Endothelial cell of umbilical vein (primary cell): ENCODE measurements around the gene PHLPP1. TPM values are rescaled to one million over a fixed set of nuclear protein-coding genes. Genes with fewer than 3 reads are reported as not detected.

Source experiments
- BruUV-seq: library from RNA; stranded (reverse); fragments of 400-500 nt; replicated peaks from 2 replicates; lab custom pipeline; 2021; lab: Mats Ljungman, UMichigan
- CTCF ChIA-PET: fragments of 300-600, 350-600 bp; sonication (Branson Sonifier 250); formaldehyde crosslinking; loops from one replicate; lab custom pipeline; 2021; ENCODE audit warnings: antibody characterized with exemption, inconsistent platforms; lab: Charles Lee
- POLR2A ChIA-PET: fragments of 300-600, 350-600 bp; sonication (Branson Sonifier 250); formaldehyde crosslinking; loops from one replicate; lab custom pipeline; 2021; ENCODE audit warnings: antibody characterized with exemption, inconsistent platforms; lab: Charles Lee
- DNase-seq: peaks from one replicate; pipeline ENCODE4 v3.0.0-alpha.2; 2011; ENCODE audit warnings: low read depth, low spot score
- FAIRE-seq: peaks from 2 replicates; lab custom pipeline; 2011; peaks lifted over from hg19 to GRCh38; lab: Jason Lieb, UNC
- H2AFZ ChIP-seq: 2 replicates; pipeline ENCODE4 v1.6.0; 2012; ENCODE audit warnings: low read depth, low read length, control low read depth, inconsistent platforms
- H3K27ac ChIP-seq: 2 replicates; pipeline ENCODE4 v1.5.1; 2011; ENCODE audit warnings: low read depth, mild to moderate bottlenecking, control low read depth, low read length, moderate library complexity; ENCODE audit not compliant: insufficient read depth
- H3K27me3 ChIP-seq, 2 experiments: 2 replicates each; pipeline versions ENCODE4 v1.6.0 to v1.6.1; 2011; ENCODE audit warnings: low read length in 2 of 2, mixed read lengths in 1 of 2; ENCODE audit not compliant: control insufficient read depth in 2 of 2, insufficient read depth in 2 of 2
- H3K36me3 ChIP-seq, 2 experiments: 2 replicates in 1 of 2; 3 replicates in 1 of 2; pipeline ENCODE4 v1.5.1; 2011; ENCODE audit warnings: low read length in 2 of 2, mild to moderate bottlenecking in 1 of 2, moderate library complexity in 1 of 2; ENCODE audit not compliant: control insufficient read depth in 2 of 2, insufficient read depth in 2 of 2; ENCODE audit errors: extremely low read depth in 1 of 2
- H3K4me1 ChIP-seq: 3 replicates; pipeline ENCODE4 v1.5.1; 2011; ENCODE audit warnings: mild to moderate bottlenecking, low read length; ENCODE audit not compliant: control insufficient read depth, insufficient read depth; ENCODE audit errors: extremely low read depth
- H3K4me2 ChIP-seq: 2 replicates; pipeline ENCODE4 v1.6.1; 2011; ENCODE audit warnings: low read length, control low read depth, mixed read lengths; ENCODE audit not compliant: insufficient read depth
- H3K4me3 ChIP-seq, 3 experiments: fragments of 200-600 bp in 1 of 3; sonication (generic), shearing (Covaris generic) in 1 of 3; replicated peaks in 1 of 3; 2 replicates each; pipeline ENCODE4 v1.5.1; 2011 to 2016; ENCODE audit warnings: control low read depth in 3 of 3, low read length in 3 of 3, mild to moderate bottlenecking in 2 of 3, inconsistent platforms in 1 of 3, low read depth in 1 of 3, moderate library complexity in 1 of 3; ENCODE audit not compliant: insufficient read depth in 1 of 3
- H3K79me2 ChIP-seq: 2 replicates; pipeline ENCODE4 v1.6.0; 2012; ENCODE audit warnings: low read length, inconsistent platforms; ENCODE audit not compliant: control insufficient read depth, insufficient read depth
- H3K9ac ChIP-seq: replicated peaks from 2 replicates; pipeline ENCODE3; 2011; ENCODE audit warnings: low read length, control low read depth; ENCODE audit not compliant: insufficient read depth; ENCODE audit errors: extremely low read depth
- H3K9me1 ChIP-seq: replicated peaks from 3 replicates; pipeline ENCODE4 v1.6.0; 2011; ENCODE audit warnings: mild to moderate bottlenecking, low read length; ENCODE audit not compliant: control insufficient read depth, insufficient read depth; ENCODE audit errors: extremely low read depth
- H3K9me3 ChIP-seq: replicated peaks from 2 replicates; pipeline ENCODE4 v1.5.1; 2012; ENCODE audit warnings: low read length, inconsistent platforms; ENCODE audit not compliant: control insufficient read depth, insufficient read depth
- H4K20me1 ChIP-seq: replicated peaks from 2 replicates; pipeline ENCODE3; 2011; ENCODE audit warnings: mild to moderate bottlenecking, low read length; ENCODE audit not compliant: control insufficient read depth, insufficient read depth; ENCODE audit errors: extremely low read depth
- EZH2 ChIP-seq: IDR thresholded peaks from 2 replicates; pipeline ENCODE4 v1.6.1; 2012; ENCODE audit warnings: borderline replicate concordance, low read depth, mild to moderate bottlenecking, moderate library complexity, low read length, inconsistent platforms; ENCODE audit not compliant: severe bottlenecking
- FOS ChIP-seq: IDR thresholded peaks from 2 replicates; pipeline ENCODE4 v1.6.1; 2011; ENCODE audit warnings: mild to moderate bottlenecking, low read length, moderate library complexity, borderline replicate concordance; ENCODE audit not compliant: insufficient read depth
- GATA2 ChIP-seq: IDR thresholded peaks from 2 replicates; pipeline ENCODE4 v1.7.0; 2011; ENCODE audit warnings: low read depth, mild to moderate bottlenecking, moderate library complexity, mixed read lengths, low read length; ENCODE audit not compliant: insufficient read length, insufficient read depth
- JUN ChIP-seq: IDR thresholded peaks from 2 replicates; pipeline ENCODE4 v1.6.1; 2011; ENCODE audit warnings: borderline replicate concordance, low read depth; ENCODE audit not compliant: insufficient read length, insufficient read depth
- MAX ChIP-seq: IDR thresholded peaks from 2 replicates; pipeline ENCODE4 v1.6.1; 2011; ENCODE audit not compliant: insufficient read depth, insufficient read length
- MYC ChIP-seq: IDR thresholded peaks from one replicate; pipeline ENCODE4 v1.6.1; 2011; ENCODE audit warnings: mild to moderate bottlenecking, low read depth, low read length
- POLR2A ChIP-seq: IDR thresholded peaks from 2 replicates; pipeline ENCODE4 v1.6.1; 2012; ENCODE audit warnings: low read depth, mild to moderate bottlenecking, control low read depth, low read length
- POLR2AphosphoS5 ChIP-seq: IDR thresholded peaks from 2 replicates; pipeline ENCODE4 v1.6.1; 2012; ENCODE audit warnings: low read depth, mild to moderate bottlenecking, control low read depth, low read length, moderate library complexity; ENCODE audit not compliant: insufficient read depth
- dilution Hi-C: fragments of 300-500 bp; cut with MboI; formaldehyde crosslinking; loops from one replicate; pipeline ENCODE4 v1.15.0; 2019; ENCODE audit warnings: low sequenced_read_pairs; ENCODE audit not compliant: extremely low pct_ligation_motif_present
- intact Hi-C: fragments of 100-400 bp; cut with micrococcal nuclease; formaldehyde crosslinking; loops from one replicate; pipeline ENCODE4 v1.10.0; 2022
- polyA plus RNA-seq, 4 experiments: library from polyadenylated mRNA; depleted of rRNA in 3 of 4; stranded (reverse) in 3 of 4; unstranded in 1 of 4; fragments of >200 nt; gene quantifications; 2 replicates each; pipeline versions ENCODE4 v1.2.1 to v1.2.3, GENCODE V29; 2011 to 2012; ENCODE audit warnings: missing spikeins in 1 of 4
- total RNA-seq: library from RNA; stranded (reverse); gene quantifications from 2 replicates; pipeline ENCODE4 v1.2.3, GENCODE V29; 2021
- TF ChIP-seq, protein P1 (sequence below), 2 donors: IDR thresholded peaks; 1 replicate in 1 of 2; 2 replicates in 1 of 2; pipeline ENCODE4 v1.5.1; 2011; ENCODE audit warnings: low read length in 2 of 2, mild to moderate bottlenecking in 2 of 2, moderate library complexity in 2 of 2, control low read depth in 1 of 2, inconsistent platforms in 1 of 2, low read depth in 1 of 2; ENCODE audit not compliant: insufficient read depth in 1 of 2; ENCODE audit errors: extremely low read depth in 1 of 2

The PHLPP1 gene
- total and polyA plus RNA-seq, 2 donors (not counting 3 experiments of a cell fraction or from before 2014, with no cell fraction given): 4.0 to 10.8 TPM

DNA sequence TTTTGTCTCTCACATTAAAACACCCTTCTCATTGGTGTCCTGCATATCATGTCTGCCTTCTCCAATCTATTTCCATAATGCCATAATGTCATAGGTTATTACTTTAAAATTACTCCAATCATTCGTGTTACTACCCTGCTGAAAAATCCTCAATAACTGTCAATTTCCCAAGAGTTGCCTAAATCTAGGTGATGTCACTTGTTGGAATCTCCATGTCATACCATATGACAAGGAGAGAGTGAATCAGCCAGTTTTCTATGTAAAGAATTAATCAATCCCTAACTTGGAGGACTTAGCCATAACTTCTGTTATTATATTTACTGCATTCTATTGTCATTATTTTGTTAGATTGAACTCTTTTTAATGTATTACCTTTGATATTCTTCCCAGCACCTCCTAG lies 62.5 kb downstream of the PHLPP1 start:
- TF ChIP-seq GATA2 (no peak), MAX (no peak), POLR2AphosphoS5 (no peak), MYC (no peak), JUN (no peak), FOS (no peak), POLR2A (no peak), EZH2 (no peak)
- TF ChIP-seq, protein P1, sequence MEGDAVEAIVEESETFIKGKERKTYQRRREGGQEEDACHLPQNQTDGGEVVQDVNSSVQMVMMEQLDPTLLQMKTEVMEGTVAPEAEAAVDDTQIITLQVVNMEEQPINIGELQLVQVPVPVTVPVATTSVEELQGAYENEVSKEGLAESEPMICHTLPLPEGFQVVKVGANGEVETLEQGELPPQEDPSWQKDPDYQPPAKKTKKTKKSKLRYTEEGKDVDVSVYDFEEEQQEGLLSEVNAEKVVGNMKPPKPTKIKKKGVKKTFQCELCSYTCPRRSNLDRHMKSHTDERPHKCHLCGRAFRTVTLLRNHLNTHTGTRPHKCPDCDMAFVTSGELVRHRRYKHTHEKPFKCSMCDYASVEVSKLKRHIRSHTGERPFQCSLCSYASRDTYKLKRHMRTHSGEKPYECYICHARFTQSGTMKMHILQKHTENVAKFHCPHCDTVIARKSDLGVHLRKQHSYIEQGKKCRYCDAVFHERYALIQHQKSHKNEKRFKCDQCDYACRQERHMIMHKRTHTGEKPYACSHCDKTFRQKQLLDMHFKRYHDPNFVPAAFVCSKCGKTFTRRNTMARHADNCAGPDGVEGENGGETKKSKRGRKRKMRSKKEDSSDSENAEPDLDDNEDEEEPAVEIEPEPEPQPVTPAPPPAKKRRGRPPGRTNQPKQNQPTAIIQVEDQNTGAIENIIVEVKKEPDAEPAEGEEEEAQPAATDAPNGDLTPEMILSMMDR (IDR thresholded peaks at IDR 0.05; ENCODE audit: extremely low read depth in 1 of 2, insufficient read depth in 1 of 2, low read depth in 1 of 2, low read length in 2 of 2): no peak
- peak; percentile 4 for FAIRE-seq
- no peaks in the 10 kb centered on the region for H3K4me1 ChIP-seq

More for the DNA sequence above, 62.5 kb downstream of the PHLPP1 start:
- H4K20me1 ChIP-seq: no peaks in the 10 kb centered on the region
- POLR2A ChIA-PET: no interaction called here
- no peaks in the 10 kb centered on the region for H3K9me1 ChIP-seq
- no peak overlapping the region for H3K4me3 ChIP-seq
- no peaks in the 10 kb centered on the region for H3K36me3 ChIP-seq
- H3K9me3 ChIP-seq: no peaks in the 10 kb centered on the region
- no TSS peak for BruUV-seq
- no peak overlapping the region for H2AFZ ChIP-seq
- intact Hi-C loops (no loop called here), dilution Hi-C loops (no loop called here)
- no peaks in the 10 kb centered on the region for H3K27me3 ChIP-seq
- no peak overlapping the region for H3K4me2 ChIP-seq
- CTCF ChIA-PET: interaction anchor here (1.3 kb wide), 1 partner anchor 19 kb away, joined by 3 read pairs; no protein-coding TSS in a partner anchor
- no peaks in the 10 kb centered on the region for H3K79me2 ChIP-seq
- DNase-seq: no peak
- H3K9ac ChIP-seq: no peak overlapping the region
- no peak overlapping the region for H3K27ac ChIP-seq
